ENCODE results near the gene DDX24. TPM values are rescaled to one million over a fixed set of nuclear protein-coding genes. Genes with fewer than 3 reads are reported as not detected.
"Not testable (repeated sequence)": the region's sequence is repeated elsewhere in the genome, so short reads cannot be mapped to it uniquely, and the experiment has no call there.

The DDX24 gene
- total RNA-seq, 2 experiments from 2014 or later = 81.5 to 172 TPM

- H4K20me1 ChIP-seq (ENCODE audit: insufficient read depth, low read length) = peaks cover 4% of the 10 kb centered on the region; the same call in 1 of the 2 replicates
- H3K4me2 ChIP-seq (ENCODE audit: low read length) = no peak overlapping the region
- H3K79me2 ChIP-seq (ENCODE audit: insufficient read depth, low read depth, low read length) = peaks cover 86% of the 10 kb centered on the region
- peaks cover 67% of the 10 kb centered on the region for H3K36me3 ChIP-seq (ENCODE audit: insufficient read depth, low read length)
- no peak overlapping the region for H3K4me3 ChIP-seq (ENCODE audit: low read depth, low read length, poor library complexity, severe bottlenecking)
- no peak for DNase-seq (ENCODE audit: low spot score)
- no peak overlapping the region for H2AFZ ChIP-seq (ENCODE audit: low read length)
- peaks cover 30% of the 10 kb centered on the region for H3K9me3 ChIP-seq (ENCODE audit: low read length)
- no peaks in the 10 kb centered on the region for H3K9me2 ChIP-seq (ENCODE audit: insufficient read depth, low read length)
- no peak for TF ChIP-seq EZH2phosphoT487 (IDR thresholded peaks at IDR 0.05; ENCODE audit: borderline replicate concordance, low read depth, low read length)
- TF ChIP-seq CTCF (conservative IDR thresholded peaks at IDR 0.05; ENCODE audit: low read length) = no peak
- no peak overlapping the region for H3K27ac ChIP-seq (ENCODE audit: low read depth, low read length, poor library complexity, severe bottlenecking)
- CTCF ChIA-PET (ENCODE audit: unreplicated experiment) = no interaction called here
- BruUV-seq (replicated peaks) = no TSS peak
- POLR2A ChIA-PET = no interaction called here
- H3K4me1 ChIP-seq (ENCODE audit: insufficient read depth, low read length, poor library complexity, severe bottlenecking) = peaks cover 24% of the 10 kb centered on the region
- intact Hi-C loops (cut with micrococcal nuclease; ENCODE audit: unreplicated experiment) = no loop called here
Measured at GRCh38 chr14:94074534-94074933, 6.5 kb downstream of the DDX24 start.

GRCh38 chr14:94072076-94072475 lies 8.9 kb downstream of the DDX24 start:
- H3K4me2 ChIP-seq (ENCODE audit: low read length); H3K4me1 ChIP-seq (ENCODE audit: insufficient read depth, low read length, poor library complexity, severe bottlenecking); H2AFZ ChIP-seq (ENCODE audit: low read length); CTCF ChIA-PET (ENCODE audit: unreplicated experiment); H3K27ac ChIP-seq (ENCODE audit: low read depth, low read length, poor library complexity, severe bottlenecking); H4K20me1 ChIP-seq (ENCODE audit: insufficient read depth, low read length); POLR2A ChIA-PET; DNase-seq (ENCODE audit: low spot score); H3K9me2 ChIP-seq (ENCODE audit: insufficient read depth, low read length); intact Hi-C loops (cut with micrococcal nuclease; ENCODE audit: unreplicated experiment); BruUV-seq (replicated peaks); H3K4me3 ChIP-seq (ENCODE audit: low read depth, low read length, poor library complexity, severe bottlenecking): not testable (repeated sequence)
- Histone ChIP-seq H3K36me3 (ENCODE audit: insufficient read depth, low read length) (peaks cover 44% of the 10 kb centered on the region), H3K9me3 (ENCODE audit: low read length) (peaks cover 46% of the 10 kb centered on the region), H3K79me2 (ENCODE audit: insufficient read depth, low read depth, low read length) (peaks cover 84% of the 10 kb centered on the region)

GRCh38 chr14:94066089-94066676 lies 14.8 kb downstream of the DDX24 start:
- Histone ChIP-seq H3K4me3 (ENCODE audit: low read depth, low read length, poor library complexity, severe bottlenecking) (no peak overlapping the region), H3K9me2 (ENCODE audit: insufficient read depth, low read length) (no peaks in the 10 kb centered on the region), H3K4me2 (ENCODE audit: low read length) (no peak overlapping the region), H4K20me1 (ENCODE audit: insufficient read depth, low read length) (no peaks in the 10 kb centered on the region), H2AFZ (ENCODE audit: low read length) (no peak overlapping the region), H3K4me1 (ENCODE audit: insufficient read depth, low read length, poor library complexity, severe bottlenecking) (no peaks in the 10 kb centered on the region), H3K36me3 (ENCODE audit: insufficient read depth, low read length) (peaks cover 19% of the 10 kb centered on the region), H3K9me3 (ENCODE audit: low read length) (peaks cover 26% of the 10 kb centered on the region; the same call in 1 of the 2 replicates), H3K27ac (ENCODE audit: low read depth, low read length, poor library complexity, severe bottlenecking) (no peak overlapping the region), H3K79me2 (ENCODE audit: insufficient read depth, low read depth, low read length) (peaks cover 67% of the 10 kb centered on the region)
- no peak for TF ChIP-seq CTCF (conservative IDR thresholded peaks at IDR 0.05; ENCODE audit: low read length)
- no peak for TF ChIP-seq EZH2phosphoT487 (IDR thresholded peaks at IDR 0.05; ENCODE audit: borderline replicate concordance, low read depth, low read length)
- no peak for DNase-seq (ENCODE audit: low spot score)
- ChIA-PET POLR2A (no interaction called here), CTCF (ENCODE audit: unreplicated experiment) (no interaction called here)
- BruUV-seq (replicated peaks) = no TSS peak
- intact Hi-C loops (cut with micrococcal nuclease; ENCODE audit: unreplicated experiment) = no loop called here

Data from OCI-LY7 (cell line).